SK-N-SH treated with all-trans-retinoic acid at 6 μM for 48 hours (cell line): ENCODE data around the gene SEL1L3.

Experiments used
- ATAC-seq: fragments of 200-7000 bp; cut with Tn5 transposase; 3 replicates; pipeline ENCODE4 v1.9.1; 2020; ENCODE audit warnings: mild to moderate bottlenecking, moderate library complexity
- BACH2 ChIP-seq: fragments of 250-450 bp; sonication (Bioruptor Pico); IDR thresholded peaks from 2 replicates; pipeline ENCODE4 v1.9.0; 2021; ENCODE audit warnings: mild to moderate bottlenecking, borderline replicate concordance
- CSDC2 ChIP-seq: fragments of 250-450 bp; sonication (Bioruptor Pico); IDR thresholded peaks from 2 replicates; pipeline ENCODE4 v1.5.0; 2020; ENCODE audit warnings: mild to moderate bottlenecking, moderate library complexity
- GLIS3 ChIP-seq: fragments of 250-450 bp; sonication (Bioruptor Pico); IDR thresholded peaks from 2 replicates; pipeline ENCODE4 v1.5.0; 2020; ENCODE audit warnings: mild to moderate bottlenecking, moderate library complexity
- ISL1 ChIP-seq: fragments of 250-450 bp; sonication (Bioruptor Pico); IDR thresholded peaks from 2 replicates; pipeline ENCODE4 v2.1.2; 2022; ENCODE audit warnings: mild to moderate bottlenecking, moderate library complexity
- OSR1 ChIP-seq: fragments of 250-450 bp; sonication (Bioruptor Pico); IDR thresholded peaks from 2 replicates; pipeline ENCODE4 v1.8.0; 2022; ENCODE audit warnings: moderate library complexity, mild to moderate bottlenecking, inconsistent platforms
- PATZ1 ChIP-seq: fragments of 250-450 bp; sonication (Bioruptor Pico); IDR thresholded peaks from 2 replicates; pipeline ENCODE4 v1.8.0; 2020; ENCODE audit warnings: mild to moderate bottlenecking, moderate library complexity, borderline replicate concordance
- POU6F1 ChIP-seq: fragments of 250-450 bp; sonication (Bioruptor Pico); IDR thresholded peaks from 2 replicates; pipeline ENCODE4 v1.8.0; 2021; ENCODE audit warnings: low read depth, mild to moderate bottlenecking, moderate library complexity, borderline replicate concordance
- PPARA ChIP-seq: fragments of 250-450 bp; sonication (Bioruptor Pico); IDR thresholded peaks from 2 replicates; pipeline ENCODE4 v1.5.0; 2020; ENCODE audit warnings: mild to moderate bottlenecking, borderline replicate concordance
- RARB ChIP-seq: fragments of 250-450 bp; sonication (Bioruptor Pico); IDR thresholded peaks from 2 replicates; pipeline ENCODE4 v1.8.0; 2021; ENCODE audit warnings: mild to moderate bottlenecking, moderate library complexity
- SNAI2 ChIP-seq: fragments of 250-450 bp; sonication (Bioruptor Pico); IDR thresholded peaks from 2 replicates; pipeline ENCODE4 v1.5.0; 2020; ENCODE audit warnings: mild to moderate bottlenecking, moderate library complexity
- TCF4 ChIP-seq: fragments of 250-450 bp; sonication (Bioruptor Pico); IDR thresholded peaks from 2 replicates; pipeline ENCODE4 v1.8.0; 2021; ENCODE audit warnings: mild to moderate bottlenecking, moderate library complexity, borderline replicate concordance
- TOX ChIP-seq: fragments of 250-450 bp; sonication (Bioruptor Pico); IDR thresholded peaks from 2 replicates; pipeline ENCODE4 v1.8.0; 2021; ENCODE audit warnings: mild to moderate bottlenecking, moderate library complexity, borderline replicate concordance
- TSHZ2 ChIP-seq: fragments of 250-450 bp; sonication (Bioruptor Pico); IDR thresholded peaks from 2 replicates; pipeline ENCODE4 v1.5.0; 2020; ENCODE audit warnings: mild to moderate bottlenecking, moderate library complexity
- ZFP3 ChIP-seq: fragments of 250-450 bp; sonication (Bioruptor Pico); IDR thresholded peaks from 2 replicates; pipeline ENCODE4 v1.5.0; 2020; ENCODE audit warnings: mild to moderate bottlenecking, moderate library complexity
- ZFP30 ChIP-seq: fragments of 450-650 bp; formaldehyde crosslinking; IDR thresholded peaks from 2 replicates; pipeline ENCODE4 v1.5.0; 2022; ENCODE audit warnings: mild to moderate bottlenecking, moderate library complexity
- ZNF565 ChIP-seq: fragments of 450-650 bp; formaldehyde crosslinking; conservative IDR thresholded peaks from 2 replicates; pipeline ENCODE4 v1.5.0; 2020; ENCODE audit warnings: low read depth, mild to moderate bottlenecking, moderate library complexity
- ZNF70 ChIP-seq: fragments of 450-650 bp; formaldehyde crosslinking; IDR thresholded peaks from 2 replicates; pipeline ENCODE4 v1.5.0; 2020; ENCODE audit warnings: mild to moderate bottlenecking, moderate library complexity
- ZNF8 ChIP-seq: fragments of 450-650 bp; formaldehyde crosslinking; IDR thresholded peaks from 2 replicates; pipeline ENCODE4 v1.5.0; 2020; ENCODE audit warnings: mild to moderate bottlenecking, moderate library complexity
- TF ChIP-seq, protein P1 (sequence below): fragments of 250-450 bp; sonication (Bioruptor Pico); IDR thresholded peaks from 2 replicates; pipeline ENCODE4 v1.5.1; 2020; ENCODE audit warnings: low read depth, mild to moderate bottlenecking, moderate library complexity

The SEL1L3 gene

DNA sequence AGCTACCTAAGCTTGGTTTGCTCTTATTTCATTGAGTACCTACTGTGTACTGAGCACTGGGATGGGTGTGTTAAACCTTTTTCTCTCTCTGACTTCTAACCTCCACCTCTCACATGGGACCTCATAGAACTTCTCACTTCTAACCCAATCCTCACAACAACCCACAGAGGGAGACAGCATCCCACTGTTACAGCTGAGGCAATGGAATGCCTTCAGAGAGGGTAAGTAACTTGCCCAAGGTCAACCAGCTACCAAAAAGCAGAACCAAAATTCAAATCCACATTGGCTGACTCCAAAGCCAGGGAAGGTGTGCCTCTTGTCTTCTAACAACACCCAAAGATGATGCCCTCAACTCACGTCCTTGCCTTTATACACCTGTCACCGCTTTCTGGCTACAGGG lies 5.4 kb downstream of the SEL1L3 start:
- no peak for ATAC-seq

DNA sequence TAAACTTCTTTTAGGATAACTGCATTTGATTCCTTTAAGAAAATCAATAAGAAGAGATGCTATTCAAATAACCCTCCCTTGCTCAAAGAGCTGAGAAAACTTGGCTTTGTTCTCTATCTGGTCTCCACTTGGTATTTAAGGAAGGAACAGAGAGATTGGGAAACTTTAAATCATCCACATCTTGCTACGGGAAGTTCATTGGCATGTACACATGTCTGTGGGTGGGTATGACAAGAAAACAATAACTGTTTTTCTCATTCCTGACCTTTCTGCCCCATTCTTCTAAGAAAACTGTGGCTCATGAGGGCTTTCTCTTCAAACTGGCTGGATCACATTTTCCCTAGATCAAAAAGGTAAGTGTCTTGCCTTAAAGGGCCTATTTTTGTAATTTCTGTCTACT lies 6.0 kb downstream of the SEL1L3 start:
- no peak for ATAC-seq
- no peak for TF ChIP-seq ZNF70 (CRISPR knock-in tag)
- no peak for TF ChIP-seq TSHZ2
- no peak for TF ChIP-seq POU6F1 (CRISPR knock-in tag)

More for the DNA sequence above, 5.4 kb downstream of the SEL1L3 start:
- TF ChIP-seq RARB: no peak
- no peak for TF ChIP-seq TOX (CRISPR knock-in tag)
- no peak for TF ChIP-seq OSR1
- no peak for TF ChIP-seq SNAI2
- TF ChIP-seq PATZ1 (CRISPR knock-in tag): no peak
- no peak for TF ChIP-seq ISL1 (CRISPR knock-in tag)
- no peak for TF ChIP-seq GLIS3
- no peak for TF ChIP-seq PPARA (CRISPR knock-in tag)
- no peak for TF ChIP-seq ZNF8 (CRISPR knock-in tag)
- no peak for TF ChIP-seq CSDC2 (CRISPR knock-in tag)
- TF ChIP-seq TCF4 (CRISPR knock-in tag): no peak
- TF ChIP-seq POU6F1 (CRISPR knock-in tag): no peak
- TF ChIP-seq, protein P1, sequence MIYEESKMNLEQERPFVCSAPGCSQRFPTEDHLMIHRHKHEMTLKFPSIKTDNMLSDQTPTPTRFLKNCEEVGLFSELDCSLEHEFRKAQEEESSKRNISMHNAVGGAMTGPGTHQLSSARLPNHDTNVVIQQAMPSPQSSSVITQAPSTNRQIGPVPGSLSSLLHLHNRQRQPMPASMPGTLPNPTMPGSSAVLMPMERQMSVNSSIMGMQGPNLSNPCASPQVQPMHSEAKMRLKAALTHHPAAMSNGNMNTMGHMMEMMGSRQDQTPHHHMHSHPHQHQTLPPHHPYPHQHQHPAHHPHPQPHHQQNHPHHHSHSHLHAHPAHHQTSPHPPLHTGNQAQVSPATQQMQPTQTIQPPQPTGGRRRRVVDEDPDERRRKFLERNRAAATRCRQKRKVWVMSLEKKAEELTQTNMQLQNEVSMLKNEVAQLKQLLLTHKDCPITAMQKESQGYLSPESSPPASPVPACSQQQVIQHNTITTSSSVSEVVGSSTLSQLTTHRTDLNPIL (CRISPR knock-in tag): no peak
- TF ChIP-seq BACH2 (CRISPR knock-in tag): no peak

DNA sequence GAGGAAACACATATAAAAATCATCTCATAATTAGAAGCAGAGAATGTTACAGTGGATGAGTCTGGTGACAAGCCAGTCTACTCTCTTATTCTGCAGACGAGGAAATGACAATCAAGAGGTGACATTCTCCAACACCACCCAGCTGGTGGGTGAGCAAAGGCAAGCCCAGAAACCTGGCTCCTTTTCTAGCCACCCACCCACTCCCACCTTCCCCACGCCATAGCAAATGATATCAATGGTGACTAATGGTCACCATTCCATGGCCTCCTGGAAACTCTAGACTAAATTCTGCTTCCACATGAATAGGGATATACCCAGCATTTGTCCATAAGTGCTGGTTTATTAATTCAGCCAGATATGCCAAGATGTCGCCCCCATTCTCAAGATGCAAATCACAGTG lies 10.7 kb downstream of the SEL1L3 start:
- TF ChIP-seq, protein P1 (CRISPR knock-in tag): no peak
- no peak for TF ChIP-seq ZNF565 (CRISPR knock-in tag)
- no peak for TF ChIP-seq TSHZ2
- no peak for TF ChIP-seq ZFP3 (CRISPR knock-in tag)
- TF ChIP-seq TOX (CRISPR knock-in tag): no peak
- no peak for TF ChIP-seq ZFP30 (CRISPR knock-in tag)
- no peak for TF ChIP-seq ZNF8 (CRISPR knock-in tag)
- no peak for TF ChIP-seq POU6F1 (CRISPR knock-in tag)
- TF ChIP-seq, all 23 proteins: peak for 0
- no peak for ATAC-seq
